OCI-LY1 (cell line): Measurements from ENCODE around the gene CAPRIN2.

Experiments used
- EZH2 ChIP-seq: fragments of 200-600 bp; sonication (generic), shearing (Covaris generic); IDR thresholded peaks from 2 replicates; pipeline ENCODE4 v1.8.0; 2017; ENCODE audit warnings: borderline replicate concordance, mixed run types, mild to moderate bottlenecking, antibody characterized with exemption, low read length, moderate library complexity, mixed read lengths
- TF ChIP-seq, protein P1 (sequence below): fragments of 200-600 bp; sonication (generic), shearing (Covaris generic); IDR thresholded peaks from 2 replicates; pipeline ENCODE4 v1.5.1; 2017; ENCODE audit warnings: mild to moderate bottlenecking, antibody characterized with exemption, low read length, moderate library complexity, mixed read lengths

DNA sequence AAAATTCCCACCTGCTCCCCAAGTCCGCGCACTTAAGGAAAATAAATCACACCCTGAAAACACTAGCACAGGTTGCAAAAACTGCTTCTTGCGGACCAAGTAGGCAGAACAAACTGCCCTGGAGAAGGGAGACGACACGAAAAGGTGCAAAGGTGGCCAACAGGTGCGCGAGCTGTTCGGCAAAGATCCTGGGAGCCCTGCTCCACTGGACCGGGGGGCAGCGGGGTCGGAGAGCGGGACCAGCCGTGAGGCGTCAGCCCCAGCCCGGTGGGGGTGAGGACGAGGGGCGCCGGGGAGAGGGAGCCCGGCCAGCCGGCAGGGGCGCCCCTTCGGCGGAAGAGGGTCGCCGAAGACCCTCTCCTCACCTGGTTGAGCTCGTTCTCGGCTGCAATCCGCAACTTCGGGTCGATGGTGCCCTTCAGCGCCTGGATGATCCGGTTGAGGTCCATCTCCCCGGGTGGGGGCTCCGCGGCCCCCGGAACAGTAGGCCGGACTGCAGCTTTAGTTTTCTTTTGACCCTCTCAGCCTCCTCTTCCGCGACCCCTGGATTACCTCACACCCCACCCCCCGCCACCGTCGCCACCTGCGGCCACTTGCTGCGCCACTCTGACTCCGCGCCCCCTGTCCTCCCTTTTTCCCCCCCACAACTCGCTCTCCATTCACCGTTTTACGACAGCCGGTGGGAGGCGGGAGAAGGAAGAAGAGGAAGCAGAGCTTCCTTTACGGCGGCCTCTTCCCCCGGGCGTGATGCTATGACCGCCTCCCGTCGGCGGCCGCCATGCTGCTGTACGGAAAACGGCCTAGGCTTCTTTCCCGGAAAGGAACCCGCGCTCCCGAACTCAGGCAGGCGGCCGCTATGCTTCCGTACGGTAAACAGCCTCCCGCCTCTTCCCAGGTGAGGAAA, 59.3 kb downstream of the CAPRIN2 start, which contains the start of gene IPO8:
- TF ChIP-seq, protein P1, sequence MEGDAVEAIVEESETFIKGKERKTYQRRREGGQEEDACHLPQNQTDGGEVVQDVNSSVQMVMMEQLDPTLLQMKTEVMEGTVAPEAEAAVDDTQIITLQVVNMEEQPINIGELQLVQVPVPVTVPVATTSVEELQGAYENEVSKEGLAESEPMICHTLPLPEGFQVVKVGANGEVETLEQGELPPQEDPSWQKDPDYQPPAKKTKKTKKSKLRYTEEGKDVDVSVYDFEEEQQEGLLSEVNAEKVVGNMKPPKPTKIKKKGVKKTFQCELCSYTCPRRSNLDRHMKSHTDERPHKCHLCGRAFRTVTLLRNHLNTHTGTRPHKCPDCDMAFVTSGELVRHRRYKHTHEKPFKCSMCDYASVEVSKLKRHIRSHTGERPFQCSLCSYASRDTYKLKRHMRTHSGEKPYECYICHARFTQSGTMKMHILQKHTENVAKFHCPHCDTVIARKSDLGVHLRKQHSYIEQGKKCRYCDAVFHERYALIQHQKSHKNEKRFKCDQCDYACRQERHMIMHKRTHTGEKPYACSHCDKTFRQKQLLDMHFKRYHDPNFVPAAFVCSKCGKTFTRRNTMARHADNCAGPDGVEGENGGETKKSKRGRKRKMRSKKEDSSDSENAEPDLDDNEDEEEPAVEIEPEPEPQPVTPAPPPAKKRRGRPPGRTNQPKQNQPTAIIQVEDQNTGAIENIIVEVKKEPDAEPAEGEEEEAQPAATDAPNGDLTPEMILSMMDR: peak; percentile 42; the same call in 1 of the 2 replicates
- no peak for TF ChIP-seq EZH2
